GM19324 (cell line): Measurements from ENCODE around the gene CCR9.

ENCODE experiments used
- ATAC-seq: cut with Tn5 transposase; IDR thresholded peaks from one replicate; pipeline ENCODE4 v1.9.1; 2021; ENCODE audit warnings: mild to moderate bottlenecking, moderate library complexity; ENCODE audit not compliant: unreplicated experiment, low FRiP score

The CCR9 gene

DNA sequence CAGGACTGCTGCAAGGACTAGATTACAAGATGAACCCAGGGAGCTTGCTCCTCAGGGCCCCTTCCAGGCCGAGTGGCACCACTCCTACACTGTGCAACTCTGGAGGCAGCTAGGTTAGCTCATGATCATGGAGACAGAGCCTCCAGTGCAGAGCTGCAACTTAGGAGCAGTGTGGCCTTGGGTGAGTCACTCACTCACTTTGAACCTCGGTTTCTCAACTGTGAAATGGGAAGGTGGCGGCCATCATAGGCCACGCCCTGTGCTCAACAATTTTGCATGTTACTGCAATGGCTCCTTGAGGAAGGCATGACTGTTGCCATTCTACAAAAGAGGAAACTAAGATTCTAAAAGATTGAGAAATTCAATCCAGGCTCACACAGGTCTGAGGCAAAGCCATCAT is 45.8 kb downstream of the CCR9 start:
- no peak for ATAC-seq

DNA sequence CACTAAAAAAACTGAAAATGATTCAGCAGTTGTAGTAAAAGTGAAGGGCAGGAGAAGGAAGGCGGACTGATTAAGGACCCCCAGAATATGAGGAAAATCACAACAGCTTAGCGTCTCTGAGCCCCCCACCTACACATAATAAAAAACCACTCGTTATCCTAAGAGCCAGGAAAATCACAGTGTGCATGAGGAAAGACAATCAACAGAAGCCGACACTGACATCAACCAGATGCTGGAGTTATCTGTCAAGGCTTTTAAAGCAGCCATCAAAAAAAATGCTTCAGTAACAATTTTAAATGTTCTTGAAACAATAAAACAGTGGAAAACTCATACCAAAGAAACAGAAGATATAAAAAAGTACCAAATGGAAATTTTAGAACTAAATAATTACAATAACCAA is 47.2 kb downstream of the CCR9 start:
- ATAC-seq: no peak

DNA sequence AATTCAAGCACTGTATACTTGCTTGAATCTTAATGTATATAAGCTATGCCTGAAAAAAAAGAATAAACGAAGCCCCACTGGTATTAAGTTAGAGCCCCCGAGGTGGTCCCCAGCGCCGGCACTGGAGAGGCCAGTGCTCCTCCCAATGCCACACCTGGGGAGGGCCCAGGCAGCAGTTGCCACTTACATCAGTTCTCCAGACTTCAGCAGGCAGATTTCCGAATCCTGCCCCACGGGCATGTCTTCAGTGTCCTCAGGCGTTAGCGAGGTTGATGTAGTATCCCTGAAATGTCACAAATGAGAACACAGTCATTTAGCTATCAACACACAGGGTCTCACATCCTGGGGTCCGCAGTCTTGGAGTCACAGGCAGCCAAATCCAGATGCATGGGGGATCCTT is 49.9 kb downstream of the CCR9 start:
- ATAC-seq: no peak

DNA sequence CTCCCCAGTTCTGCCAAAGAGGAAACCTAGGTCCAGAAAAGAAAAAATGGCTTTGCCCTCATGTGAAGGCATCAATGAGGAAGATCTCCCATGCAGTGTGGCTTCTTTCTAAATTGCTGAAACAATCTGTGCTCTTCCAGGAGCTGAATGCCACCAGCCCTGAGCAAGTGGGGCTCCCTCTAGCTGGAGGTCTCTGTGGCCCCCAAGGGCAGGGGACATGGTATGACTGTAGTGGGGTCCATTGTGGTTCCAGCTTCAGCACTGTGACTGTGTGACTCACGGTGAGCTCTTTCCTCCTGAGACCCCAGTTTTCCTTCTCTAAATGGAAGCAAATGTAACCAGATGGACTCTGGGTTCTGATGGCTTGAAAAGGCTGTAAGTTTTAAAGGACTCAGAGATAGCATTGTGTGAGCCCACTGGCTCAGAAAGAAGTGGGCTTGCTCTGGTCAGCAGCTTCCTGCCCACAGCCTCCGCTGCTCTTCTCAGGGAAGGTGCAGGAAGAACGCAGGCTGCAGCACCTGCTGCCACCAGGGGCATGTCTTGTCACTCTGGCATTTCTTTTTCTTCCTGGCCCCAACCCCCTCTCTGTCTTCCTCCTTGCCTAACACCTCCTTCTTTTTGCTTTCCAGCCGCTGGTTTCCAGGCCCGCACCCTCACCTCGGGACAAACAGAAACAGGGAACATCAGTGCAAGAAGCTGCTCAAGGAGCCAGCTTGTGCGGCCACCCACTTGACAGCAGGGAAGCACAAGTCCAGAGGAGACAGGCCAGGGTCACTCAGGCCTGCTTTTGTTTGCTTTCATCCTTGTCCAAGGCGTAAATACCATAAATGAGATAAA is 51.1 kb downstream of the CCR9 start:
- ATAC-seq: no peak

DNA sequence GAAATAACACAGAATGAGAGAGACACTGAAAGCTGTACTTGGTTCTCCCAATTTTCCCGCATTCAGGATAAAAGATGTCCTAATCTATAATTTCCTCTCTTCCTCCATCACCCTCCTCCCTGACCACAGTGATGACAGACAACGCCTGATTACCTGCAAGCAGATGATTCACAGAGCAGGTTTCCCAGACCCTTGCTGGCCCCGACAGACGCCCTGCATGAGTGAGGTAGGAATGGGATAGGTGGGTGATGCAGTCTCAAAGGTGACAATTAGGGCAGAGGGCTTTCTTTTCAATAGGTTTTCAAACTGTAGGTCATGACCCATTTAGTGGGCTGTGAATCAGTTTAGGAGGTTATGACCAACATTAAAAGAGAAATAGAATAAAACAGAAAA is 51.7 kb downstream of the CCR9 start:
- ATAC-seq: no peak

DNA sequence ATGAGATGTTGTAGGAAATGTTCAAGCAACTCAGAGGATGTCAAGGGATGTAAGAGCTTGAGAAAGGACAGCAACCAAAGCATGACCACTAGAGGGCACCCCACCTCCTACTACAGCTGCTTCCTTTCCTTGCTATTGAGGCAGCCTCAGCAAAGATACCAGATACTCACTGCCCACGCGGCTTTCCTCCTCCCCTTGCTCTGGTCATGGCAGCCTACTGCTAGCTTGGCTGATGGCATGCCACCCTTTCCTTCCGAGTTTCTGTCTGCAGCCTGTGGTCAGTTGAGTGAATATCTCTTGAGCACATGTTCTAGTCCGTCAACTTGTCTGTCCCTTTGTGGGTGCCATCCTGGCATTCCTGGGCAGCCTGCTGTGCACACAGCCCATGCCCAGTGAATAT is 52.5 kb downstream of the CCR9 start:
- no peak for ATAC-seq

DNA sequence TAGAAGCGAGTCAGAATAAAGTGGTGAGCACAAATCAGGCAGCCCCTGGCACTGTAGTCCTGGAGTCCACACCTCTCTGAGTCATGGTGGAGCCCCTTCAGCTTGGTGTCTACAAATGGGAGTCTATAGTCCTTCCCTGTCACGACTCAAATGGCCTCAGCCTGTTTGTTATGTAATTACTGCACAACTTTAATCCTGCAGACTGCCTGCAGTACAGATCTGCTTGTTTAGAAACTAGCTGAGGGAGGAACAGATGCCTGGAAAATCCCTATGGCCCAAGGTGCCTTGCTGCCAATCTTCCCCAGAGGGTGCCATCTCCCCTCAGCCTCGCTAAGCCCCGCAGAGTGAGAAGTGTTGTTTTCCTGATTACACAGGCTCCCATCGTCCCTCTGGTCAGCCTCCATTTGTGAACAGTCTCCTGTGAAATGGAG is 53.0 kb downstream of the CCR9 start:
- no peak for ATAC-seq

DNA sequence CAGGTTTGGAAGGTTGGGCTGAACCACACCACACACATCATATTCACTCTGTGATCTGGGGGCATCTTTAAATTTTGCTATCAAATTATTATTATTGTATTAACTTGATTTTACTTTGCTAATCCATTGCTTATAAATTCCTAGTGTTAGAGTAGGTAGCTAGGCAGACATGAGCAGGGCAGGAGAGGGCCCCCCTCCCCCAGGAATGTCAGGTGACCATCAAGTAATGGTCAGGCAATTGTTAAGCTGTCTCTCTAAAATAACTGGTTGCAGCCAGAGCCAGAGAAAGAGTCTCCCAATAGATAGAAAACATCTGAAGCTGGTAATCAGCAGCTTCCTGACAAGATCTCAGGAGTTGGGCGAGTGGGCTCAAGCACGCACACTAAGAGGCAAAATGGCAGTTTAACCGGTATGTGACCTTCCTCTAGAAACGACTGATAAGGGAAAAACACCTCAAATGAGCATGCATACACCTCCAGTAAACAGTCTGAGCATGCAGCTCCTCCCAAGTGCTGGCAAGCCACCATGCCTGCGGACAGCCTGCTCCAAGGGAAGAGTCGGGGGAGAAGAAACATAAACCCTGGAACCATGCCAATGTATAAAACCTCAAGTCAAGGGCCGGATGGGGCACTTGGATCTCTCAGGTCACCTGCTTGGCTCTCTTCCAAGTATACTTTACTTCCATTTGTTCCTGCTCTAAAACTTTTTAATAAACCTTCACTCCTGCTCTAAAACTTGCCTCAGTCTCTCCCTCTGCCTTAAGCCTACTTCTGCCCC is 53.8 kb downstream of the CCR9 start:
- ATAC-seq: no peak

DNA sequence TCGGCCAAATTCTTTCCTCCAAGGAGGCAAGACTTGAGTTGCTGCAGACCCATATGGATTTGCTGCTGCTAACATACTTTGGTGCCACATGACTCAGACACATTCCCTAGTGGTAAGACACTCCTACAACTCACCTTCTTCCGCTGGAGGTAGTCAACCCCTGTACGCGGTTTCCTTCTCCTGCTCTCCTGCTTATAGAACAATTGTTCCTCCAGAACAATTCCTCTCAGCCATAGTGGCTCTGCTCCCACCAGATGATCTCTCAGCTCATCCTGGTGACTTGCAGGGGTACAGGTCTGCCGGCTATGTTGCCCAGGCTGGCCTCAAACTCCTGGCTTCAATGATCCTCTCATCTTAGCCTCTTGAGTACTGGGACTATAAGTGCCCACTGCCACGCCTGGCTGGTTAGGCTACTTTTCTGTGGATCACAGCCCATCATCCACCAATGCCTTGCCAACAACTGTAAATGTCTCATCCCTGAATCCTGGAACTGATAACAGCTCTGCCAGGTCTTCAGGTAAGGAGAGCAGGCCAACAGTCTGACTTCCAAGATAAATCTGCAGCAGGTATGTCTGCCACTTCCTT is 54.5 kb downstream of the CCR9 start:
- ATAC-seq: no peak

DNA sequence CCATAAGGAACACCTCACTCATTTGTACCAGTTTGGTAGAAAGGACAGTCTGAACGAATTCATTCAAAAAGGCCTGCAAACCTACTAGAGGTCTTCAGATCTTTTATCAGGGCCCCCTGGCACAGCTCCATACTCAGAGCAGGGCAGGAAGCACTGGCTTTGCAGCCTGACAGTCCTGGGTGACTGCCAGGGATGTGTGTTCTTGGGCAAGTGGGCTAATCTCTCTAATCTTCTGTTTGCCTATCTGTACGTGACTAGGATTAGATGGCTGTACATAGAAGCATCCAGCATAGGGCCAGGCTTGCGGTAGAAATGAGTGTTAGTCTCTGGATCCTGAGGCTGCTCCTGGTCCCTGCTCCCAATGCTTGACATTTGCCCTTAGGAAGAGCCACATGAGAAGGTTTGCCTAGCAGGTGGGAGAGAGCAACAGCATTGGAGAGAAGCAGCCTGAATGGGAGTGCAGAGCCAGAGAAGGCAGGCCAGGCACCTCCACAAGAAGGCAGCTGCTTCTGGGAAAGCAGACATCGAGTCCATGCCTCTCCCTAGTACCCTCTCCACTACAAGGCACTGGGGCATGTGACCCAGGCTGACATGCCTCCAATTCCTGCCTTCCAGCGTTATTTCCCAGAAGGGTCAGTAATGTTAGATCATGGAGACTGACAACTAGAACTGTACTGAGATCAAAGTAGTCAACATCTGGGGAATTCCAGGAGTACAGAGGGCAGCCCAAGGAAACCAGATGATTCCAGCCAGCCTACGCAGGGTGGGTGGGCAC is 55.9 kb downstream of the CCR9 start:
- no peak for ATAC-seq

DNA sequence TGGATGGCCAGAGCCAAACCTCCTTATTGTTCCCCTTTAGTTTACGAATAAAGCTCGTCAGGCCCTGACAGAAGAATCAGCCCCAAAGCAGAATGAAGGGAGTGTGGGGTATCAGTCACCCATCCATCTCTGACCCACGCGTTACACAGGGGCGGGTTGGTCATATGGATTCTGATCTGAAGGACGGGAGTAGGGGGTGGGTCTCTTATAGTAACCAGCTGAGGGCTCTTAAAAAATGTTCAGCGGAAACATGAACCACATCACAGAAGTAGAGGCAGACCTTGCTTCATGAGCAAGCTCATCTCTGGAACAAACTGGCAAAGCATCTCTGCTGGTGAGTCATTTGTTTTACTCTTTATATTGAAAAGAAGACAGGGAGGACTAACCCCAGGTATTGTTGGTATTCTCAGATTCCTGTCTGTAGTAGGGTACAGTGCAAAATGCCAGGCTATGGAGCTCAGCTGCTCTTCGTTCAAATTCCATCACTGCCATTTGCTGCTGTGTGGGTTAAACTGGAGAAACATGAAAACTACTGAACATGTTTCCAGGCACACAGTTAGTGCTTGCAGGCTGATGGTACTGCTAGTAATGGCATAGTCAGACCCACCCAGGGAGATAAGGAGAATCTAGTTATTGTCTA is 57.0 kb downstream of the CCR9 start, which contains the start of gene CXCR6:
CXCR6 (plus strand) TSS at position 258 of the 640 bp plus-strand sequence. CDS start 3,018 bp downstream, outside the sequence.
- ATAC-seq: no peak

DNA sequence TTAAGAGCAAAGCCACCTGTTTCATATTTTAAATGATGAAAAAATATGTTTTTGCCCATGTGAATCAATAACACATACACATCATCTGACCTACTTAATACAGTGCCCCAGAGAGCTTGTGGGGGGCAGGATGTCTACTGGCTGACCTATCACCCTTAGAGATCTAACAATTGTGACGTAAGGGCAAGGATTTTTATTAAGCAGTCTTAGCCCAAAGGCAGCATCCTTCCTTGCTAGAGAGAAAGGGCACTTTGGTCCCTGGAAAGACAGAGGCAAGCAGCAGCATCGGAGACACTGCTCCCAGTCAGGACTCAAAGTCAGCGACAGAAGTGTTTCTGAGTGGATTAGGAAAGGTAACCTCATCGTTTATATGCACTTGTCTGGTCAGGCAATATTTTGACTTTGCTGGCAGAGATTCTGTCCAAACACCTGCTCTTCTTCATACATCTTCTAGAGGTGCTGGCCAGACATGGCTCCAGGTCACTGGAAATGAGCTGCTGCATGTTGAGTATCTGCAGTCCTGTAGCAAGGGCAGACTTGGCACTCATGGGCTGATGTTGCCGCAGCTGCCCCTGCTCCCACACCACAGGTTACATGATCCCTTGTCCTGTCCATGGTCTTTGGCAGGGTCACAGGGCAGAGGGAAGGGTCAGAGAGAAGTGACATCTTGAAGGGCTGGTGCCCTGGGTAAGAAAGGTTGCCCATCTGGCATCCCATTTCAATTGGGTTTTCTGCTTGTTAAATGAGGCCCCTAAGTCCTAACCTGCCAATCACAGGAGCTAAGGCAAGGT is 58.7 kb downstream of the CCR9 start:
- ATAC-seq: no peak

DNA sequence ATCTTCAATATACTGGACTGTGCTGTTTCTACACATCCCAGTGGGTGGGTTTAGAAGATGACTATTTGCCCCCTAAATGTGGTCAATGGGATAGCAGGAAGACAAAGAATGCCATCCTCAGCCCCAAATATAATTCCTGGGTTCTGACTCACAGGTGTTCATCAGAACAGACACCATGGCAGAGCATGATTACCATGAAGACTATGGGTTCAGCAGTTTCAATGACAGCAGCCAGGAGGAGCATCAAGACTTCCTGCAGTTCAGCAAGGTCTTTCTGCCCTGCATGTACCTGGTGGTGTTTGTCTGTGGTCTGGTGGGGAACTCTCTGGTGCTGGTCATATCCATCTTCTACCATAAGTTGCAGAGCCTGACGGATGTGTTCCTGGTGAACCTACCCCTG is 60.0 kb downstream of the CCR9 start:
- no peak for ATAC-seq

DNA sequence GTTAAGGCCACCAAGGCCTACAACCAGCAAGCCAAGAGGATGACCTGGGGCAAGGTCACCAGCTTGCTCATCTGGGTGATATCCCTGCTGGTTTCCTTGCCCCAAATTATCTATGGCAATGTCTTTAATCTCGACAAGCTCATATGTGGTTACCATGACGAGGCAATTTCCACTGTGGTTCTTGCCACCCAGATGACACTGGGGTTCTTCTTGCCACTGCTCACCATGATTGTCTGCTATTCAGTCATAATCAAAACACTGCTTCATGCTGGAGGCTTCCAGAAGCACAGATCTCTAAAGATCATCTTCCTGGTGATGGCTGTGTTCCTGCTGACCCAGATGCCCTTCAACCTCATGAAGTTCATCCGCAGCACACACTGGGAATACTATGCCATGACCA is 60.5 kb downstream of the CCR9 start:
- no peak for ATAC-seq

DNA sequence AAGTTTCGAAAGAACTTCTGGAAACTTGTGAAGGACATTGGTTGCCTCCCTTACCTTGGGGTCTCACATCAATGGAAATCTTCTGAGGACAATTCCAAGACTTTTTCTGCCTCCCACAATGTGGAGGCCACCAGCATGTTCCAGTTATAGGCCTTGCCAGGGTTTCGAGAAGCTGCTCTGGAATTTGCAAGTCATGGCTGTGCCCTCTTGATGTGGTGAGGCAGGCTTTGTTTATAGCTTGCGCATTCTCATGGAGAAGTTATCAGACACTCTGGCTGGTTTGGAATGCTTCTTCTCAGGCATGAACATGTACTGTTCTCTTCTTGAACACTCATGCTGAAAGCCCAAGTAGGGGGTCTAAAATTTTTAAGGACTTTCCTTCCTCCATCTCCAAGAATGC is 61.0 kb downstream of the CCR9 start:
- ATAC-seq: no peak

DNA sequence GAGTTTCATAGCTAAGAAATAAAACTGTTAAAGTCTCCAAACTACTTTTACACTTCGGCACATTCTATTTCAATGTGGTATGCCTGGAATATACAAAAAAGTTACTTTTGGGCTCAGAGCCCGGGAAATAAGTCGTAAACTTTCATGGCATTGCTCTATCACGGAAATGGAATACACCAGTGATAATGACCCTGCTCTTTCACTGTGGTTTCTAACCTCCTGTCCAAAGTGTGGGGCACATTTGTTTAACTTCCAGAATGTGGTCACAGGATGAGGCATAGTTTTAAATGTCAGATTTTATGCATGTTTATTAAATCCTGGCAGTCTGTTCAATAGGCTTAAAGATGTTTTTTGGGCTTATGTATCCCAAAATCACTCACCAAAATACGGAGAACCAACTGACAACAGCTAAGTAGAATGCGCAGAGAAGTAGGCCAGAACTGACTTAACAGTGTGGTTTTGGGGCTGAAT is 62.0 kb downstream of the CCR9 start:
- ATAC-seq: no peak

DNA sequence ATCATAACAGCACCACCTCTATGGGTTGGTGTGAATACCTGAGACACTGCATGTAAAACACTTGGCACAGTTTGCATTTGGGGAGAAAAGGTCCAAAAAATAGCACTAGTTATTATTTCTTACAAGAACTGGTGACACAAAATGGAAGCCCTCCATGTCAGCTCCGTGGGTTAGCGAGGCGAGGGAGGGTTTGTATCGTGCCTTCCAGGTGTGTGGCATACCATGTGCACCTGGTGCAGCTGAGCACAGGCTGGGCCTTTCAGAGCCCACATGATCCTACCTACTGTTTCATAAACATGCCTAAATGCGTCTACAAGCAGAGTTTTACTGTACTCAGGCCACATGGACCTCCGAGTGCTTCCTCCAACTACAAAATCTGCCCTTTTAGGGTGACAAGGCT is 62.5 kb downstream of the CCR9 start:
- ATAC-seq: no peak

DNA sequence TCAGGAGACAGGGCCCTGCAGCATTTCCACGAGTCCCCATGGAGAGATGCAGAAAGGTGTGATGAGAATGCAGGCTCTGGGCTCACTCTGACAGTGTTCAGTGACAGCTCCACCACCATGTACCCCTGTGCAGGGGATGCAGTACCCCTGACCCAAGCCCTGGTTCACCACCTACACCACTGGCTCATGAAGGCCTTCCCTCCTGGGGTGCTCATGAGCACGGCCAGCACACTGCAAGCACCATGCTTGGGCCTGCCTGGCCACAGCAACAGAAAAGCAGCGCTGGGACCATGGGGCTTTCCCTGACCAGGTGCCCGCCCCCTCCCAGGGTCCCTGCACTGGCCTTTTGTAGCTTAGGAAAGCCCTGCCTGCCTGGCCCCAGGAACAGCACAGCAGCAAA is 63.1 kb downstream of the CCR9 start:
- ATAC-seq: no peak

DNA sequence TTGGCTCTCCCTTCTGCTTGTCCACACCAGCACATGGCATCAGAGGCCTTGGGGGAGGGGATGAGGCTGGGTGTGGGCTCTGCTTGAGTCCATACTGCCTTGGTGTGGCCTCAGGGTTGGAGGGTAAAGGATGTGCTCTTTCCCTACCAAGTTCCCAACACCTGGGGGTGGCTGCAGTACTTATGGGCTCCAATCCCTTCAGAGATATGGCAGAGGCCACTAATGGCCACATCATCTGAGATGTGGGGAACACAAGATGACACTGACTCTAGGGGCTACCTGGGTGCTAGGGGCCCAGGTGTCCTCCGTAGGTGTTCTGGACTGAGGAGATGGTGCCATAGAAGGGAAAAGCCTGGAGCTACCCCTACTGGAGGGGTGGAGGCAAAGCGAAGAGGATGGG is 63.8 kb downstream of the CCR9 start:
- no peak for ATAC-seq
